CD4-positive, alpha-beta T cell (primary cell): Measurements from ENCODE around the gene DUS3L. TPM values are rescaled to one million over a fixed set of nuclear protein-coding genes. Genes with fewer than 3 reads are reported as not detected.

Experiments used
- ATAC-seq: fragments of 200-7000 bp; cut with Tn5 transposase; one replicate; pipeline ENCODE4 v1.10.0; 2022; ENCODE audit warnings: mild to moderate bottlenecking; ENCODE audit not compliant: poor library complexity
- CTCF ChIA-PET: fragments of 350-600 bp; sonication (Branson Sonifier 250); formaldehyde crosslinking; loops from one replicate; lab custom pipeline; 2021; ENCODE audit warnings: antibody characterized with exemption, inconsistent platforms; lab: Charles Lee
- POLR2A ChIA-PET: fragments of 350-600 bp; sonication (Branson Sonifier 250); formaldehyde crosslinking; loops from one replicate; lab custom pipeline; 2021; ENCODE audit warnings: antibody characterized with exemption, inconsistent platforms; lab: Charles Lee
- DNase-seq, 14 experiments: peaks; one replicate each; pipeline ENCODE4 v3.0.0-alpha.2; 2013 to 2020; ENCODE audit warnings: mixed read lengths in 2 of 14
- H3K27ac ChIP-seq, 2 donors: one replicate each; pipeline versions ENCODE4 v1.5.1 to v1.7.0; 2013; ENCODE audit warnings: low read length in 2 of 2, low read depth in 1 of 2, mild to moderate bottlenecking in 1 of 2
- H3K27me3 ChIP-seq, 2 experiments: 1 replicate in 1 of 2; 2 replicates in 1 of 2; pipeline versions ENCODE4 v1.6.1 to v1.7.0; 2013; ENCODE audit warnings: low read length in 2 of 2, control low read depth in 1 of 2, mild to moderate bottlenecking in 1 of 2, moderate library complexity in 1 of 2; ENCODE audit not compliant: insufficient read depth in 2 of 2, control insufficient read depth in 1 of 2
- H3K36me3 ChIP-seq: one replicate; pipeline ENCODE4 v1.6.1; 2013; ENCODE audit warnings: low read length, control low read depth; ENCODE audit not compliant: insufficient read depth
- H3K4me1 ChIP-seq: one replicate; pipeline ENCODE4 v1.6.1; 2013; ENCODE audit warnings: low read length, control low read depth; ENCODE audit not compliant: insufficient read depth
- H3K4me3 ChIP-seq: one replicate; pipeline ENCODE4 v1.5.1; 2013; ENCODE audit warnings: mild to moderate bottlenecking, low read length, moderate library complexity
- H3K9me3 ChIP-seq, 2 experiments: 1 replicate in 1 of 2; 2 replicates in 1 of 2; pipeline versions ENCODE4 v1.6.1 to v1.7.0; 2013; ENCODE audit warnings: low read length in 2 of 2, mild to moderate bottlenecking in 2 of 2, control low read depth in 1 of 2, moderate library complexity in 1 of 2; ENCODE audit not compliant: control insufficient read depth in 1 of 2, insufficient read depth in 1 of 2
- H3K27ac Mint-ChIP-seq: one replicate; pipeline ENCODE4 v1.8.0; 2020; ENCODE audit warnings: mixed read lengths
- H3K27me3 Mint-ChIP-seq: one replicate; pipeline ENCODE4 v1.8.0; 2021; ENCODE audit warnings: mixed read lengths
- H3K36me3 Mint-ChIP-seq: one replicate; pipeline ENCODE4 v1.8.0; 2021; ENCODE audit warnings: low read depth, mixed read lengths
- H3K4me1 Mint-ChIP-seq: one replicate; pipeline ENCODE4 v1.8.0; 2021; ENCODE audit warnings: low read depth, mixed read lengths
- H3K4me3 Mint-ChIP-seq: one replicate; pipeline ENCODE4 v1.8.0; 2020; ENCODE audit warnings: mild to moderate bottlenecking, mixed read lengths
- H3K9me3 Mint-ChIP-seq: one replicate; pipeline ENCODE4 v1.8.0; 2020; ENCODE audit warnings: mixed read lengths
- CTCF ChIP-seq: fragments of 200-600 bp; IDR thresholded peaks from one replicate; pipeline ENCODE4 v1.8.0; 2022; ENCODE audit warnings: antibody characterized with exemption, mild to moderate bottlenecking
- intact Hi-C, 2 experiments: fragments of 100-400 bp; cut with DNase I in 1 of 2; cut with micrococcal nuclease in 1 of 2; formaldehyde crosslinking; loops; one replicate each; pipeline versions ENCODE4 v1.15.1 to v1.9.0; 2023 to 2025; cut with DNase I, micrococcal nuclease
- total RNA-seq, 174 experiments: library from RNA in 2 of 174; stranded (reverse) in 2 of 174; gene quantifications; one replicate each; pipeline ENCODE4 v1.2.3 and lab custom pipeline; 2021 to 2026

DUS3L gene
- total RNA-seq, 2 experiments from 2014 or later, result 150 to 170 TPM

GRCh38 chr19:5800361-5801270 is 9.7 kb upstream of the DUS3L start:
- intact Hi-C loops, result loop anchor here (5.0 kb wide), 2 partner anchors 177 to 562 kb away; partner anchors contain the start of genes CLPP (in 1 of the 2) and RANBP3 (in 1 of the 2)
- Mint-ChIP-seq H3K4me1 (peaks cover 18% of the 10 kb centered on the region), H3K36me3 (no peaks in the 10 kb centered on the region), H3K27me3 (peaks cover 28% of the 10 kb centered on the region), H3K9me3 (no peaks in the 10 kb centered on the region), H3K4me3 (no peak overlapping the region), H3K27ac (no peak overlapping the region)
- ChIA-PET POLR2A (interaction anchor here (0.9 kb wide), 1 partner anchor 113 kb away, joined by 3 read pairs; no protein-coding TSS in a partner anchor), CTCF (no interaction called here)
- Histone ChIP-seq H3K27me3 (peaks cover 26 to 28% of the 10 kb centered on the region in 2 experiments), H3K36me3 (no peaks in the 10 kb centered on the region), H3K9me3 (peaks cover 0 to 15% of the 10 kb centered on the region in 2 experiments), H3K4me3 (no peak overlapping the region), H3K4me1 (peaks cover 32% of the 10 kb centered on the region), H3K27ac (no peak overlapping the region)
- no peak for ATAC-seq
- TF ChIP-seq CTCF, result no peak
- peak in 1 of 14 experiments; percentile 17 for DNase-seq

DNA sequence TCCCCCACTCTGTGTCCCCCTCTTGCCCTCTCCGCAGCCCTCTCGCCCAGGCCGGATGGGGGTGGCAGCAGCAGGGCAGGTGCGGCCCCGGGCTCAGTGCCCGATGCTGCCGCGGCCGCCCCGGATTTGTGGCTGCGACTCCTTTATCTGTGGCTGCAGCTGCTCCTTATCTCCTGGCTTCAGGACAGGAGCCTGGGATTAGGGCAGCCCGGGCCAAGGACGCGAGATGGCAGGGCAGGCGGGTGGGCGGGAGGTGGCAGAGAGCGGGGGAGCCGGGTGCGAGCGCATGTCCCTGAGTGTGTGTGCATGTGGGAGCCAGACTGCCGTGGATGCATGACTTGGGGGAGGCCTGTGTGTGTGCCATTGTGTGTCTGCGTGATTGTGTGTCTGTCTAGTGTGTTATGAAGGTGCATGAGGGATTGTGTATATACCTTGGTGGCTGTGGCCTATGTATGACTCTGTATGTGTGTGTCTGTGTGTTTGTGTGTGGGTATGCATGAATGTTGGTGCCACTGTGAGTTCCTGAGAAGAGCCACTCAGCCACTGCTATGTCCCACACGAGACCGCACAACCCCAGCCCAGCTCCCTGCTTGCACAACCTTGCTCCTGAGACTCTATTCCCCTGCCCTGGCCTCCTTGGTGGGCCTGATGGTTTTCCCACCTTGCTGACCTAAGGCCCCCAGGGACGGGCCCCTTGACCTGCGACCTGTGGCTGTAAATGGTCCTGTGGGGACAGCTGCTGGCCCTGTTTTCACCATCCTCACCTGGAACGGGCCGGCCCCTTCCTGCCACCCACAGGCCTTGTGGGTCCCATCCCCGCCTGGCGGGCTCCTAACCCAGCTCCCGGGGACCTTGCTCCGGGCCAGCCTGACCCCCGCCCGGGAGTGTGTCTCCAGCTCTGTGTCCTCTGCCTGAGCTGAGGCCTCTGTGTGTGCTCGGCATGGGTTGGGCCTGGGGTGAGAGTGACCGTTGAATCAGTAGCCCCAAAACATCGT is 8.6 kb upstream of the DUS3L start:
- ATAC-seq (no peak), DNase-seq (peak in 1 of 14 experiments; percentile 29)
- Histone ChIP-seq H3K9me3 (peaks cover 0 to 13% of the 10 kb centered on the region in 2 experiments), H3K4me3 (no peak overlapping the region), H3K27ac (no peak overlapping the region), H3K36me3 (no peaks in the 10 kb centered on the region), H3K4me1 (peaks cover 27% of the 10 kb centered on the region), H3K27me3 (peaks cover 26 to 28% of the 10 kb centered on the region in 2 experiments)
- Mint-ChIP-seq H3K4me1 (peaks cover 18% of the 10 kb centered on the region), H3K4me3 (no peak overlapping the region), H3K9me3 (no peaks in the 10 kb centered on the region), H3K27ac (no peak overlapping the region), H3K27me3 (peaks cover 28% of the 10 kb centered on the region), H3K36me3 (no peaks in the 10 kb centered on the region)
- ChIA-PET CTCF (no interaction called here), POLR2A (interaction anchor here (0.9 kb wide), 1 partner anchor 112 kb away, joined by 3 read pairs; no protein-coding TSS in a partner anchor)
- TF ChIP-seq CTCF, result no peak
- intact Hi-C loops, result loop anchor here (5.0 kb wide), 2 partner anchors 178 to 563 kb away; partner anchors contain the start of genes CLPP (in 1 of the 2) and RANBP3 (in 1 of the 2)

GRCh38 chr19:5798244-5798643 is 7.3 kb upstream of the DUS3L start:
- no peak overlapping the region for H3K27ac Mint-ChIP-seq
- ChIA-PET CTCF (no interaction called here), POLR2A (no interaction called here)
- H3K36me3 ChIP-seq, result no peaks in the 10 kb centered on the region
- ATAC-seq (no peak), DNase-seq (no peak)
- no peak for TF ChIP-seq CTCF
- peaks cover 17% of the 10 kb centered on the region for H3K4me1 ChIP-seq
- no peak overlapping the region for H3K27ac ChIP-seq
- H3K36me3 Mint-ChIP-seq, result no peaks in the 10 kb centered on the region
- H3K9me3 ChIP-seq, result peaks cover 0 to 13% of the 10 kb centered on the region in 2 experiments
- peaks cover 26 to 28% of the 10 kb centered on the region in 2 experiments for H3K27me3 ChIP-seq
- peaks cover 23% of the 10 kb centered on the region for H3K27me3 Mint-ChIP-seq
- H3K4me1 Mint-ChIP-seq, result peaks cover 5% of the 10 kb centered on the region
- H3K4me3 Mint-ChIP-seq, result no peak overlapping the region
- intact Hi-C loops, result no loop called here
- H3K9me3 Mint-ChIP-seq, result no peaks in the 10 kb centered on the region
- H3K4me3 ChIP-seq, result no peak overlapping the region
